ENCODE measurements around the gene SEZ6.

- TF ChIP-seq POLR2AphosphoS5 (IDR thresholded peaks at IDR 0.05), result no peak
- TF ChIP-seq CTCF (IDR thresholded peaks at IDR 0.05), result no peak
- no peak for TF ChIP-seq POLR2A (IDR thresholded peaks at IDR 0.05)
These were observed 99.0 kb downstream of the SEZ6 start for GRCh38 chr17:28906706-28907438.
